A549 (cell line): ENCODE data around the gene RGS14.

ENCODE experiments used
- EHMT2 ChIP-seq: fragments of 200-600 bp; sonication (generic); IDR thresholded peaks from 2 replicates; pipeline ENCODE4 v1.6.1; 2016; ENCODE audit warnings: antibody characterized with exemption, low read depth, mild to moderate bottlenecking, moderate library complexity
- HES2 ChIP-seq: fragments of >200 bp; sonication (Bioruptor Twin); formaldehyde crosslinking; IDR thresholded peaks from 2 replicates; pipeline ENCODE4 v1.6.1; 2016
- MYC ChIP-seq: IDR thresholded peaks from 2 replicates; pipeline ENCODE4 v1.6.1; 2012; ENCODE audit warnings: mild to moderate bottlenecking, inconsistent platforms, low read length, improper control_type of control experiment, borderline replicate concordance
- PBX3 ChIP-seq: IDR thresholded peaks from 2 replicates; pipeline ENCODE4 v1.6.1; 2012
- POLR2A ChIP-seq: IDR thresholded peaks from 2 replicates; pipeline ENCODE4 v1.6.1; 2012; ENCODE audit warnings: mild to moderate bottlenecking, low read length
- RAD21 ChIP-seq, 2 experiments: fragments of >200 bp in 1 of 2; sonication (Bioruptor Twin) in 1 of 2; formaldehyde crosslinking in 1 of 2; IDR thresholded peaks in 1 of 2; conservative IDR thresholded peaks in 1 of 2; 2 replicates in 1 of 2; 3 replicates in 1 of 2; pipeline ENCODE4 v1.6.1; 2012 to 2018; ENCODE audit warnings: inconsistent platforms in 1 of 2
- RCOR1 ChIP-seq: fragments of 150-350 bp; IDR thresholded peaks from 2 replicates; pipeline ENCODE4 v1.6.1; 2014; ENCODE audit warnings: antibody characterized with exemption, low read length, low read depth
- REST ChIP-seq: fragments of 200-600 bp; sonication (generic); IDR thresholded peaks from 2 replicates; pipeline ENCODE4 v1.6.1; 2016; ENCODE audit warnings: antibody characterized with exemption, mild to moderate bottlenecking, moderate library complexity
- SMC3 ChIP-seq: fragments of >200 bp; sonication (Bioruptor Twin); formaldehyde crosslinking; IDR thresholded peaks from 3 replicates; pipeline ENCODE4 v1.6.1; 2018; ENCODE audit warnings: inconsistent platforms
- ZC3H11A ChIP-seq: fragments of 450-650 bp; IDR thresholded peaks from 2 replicates; pipeline ENCODE4 v1.6.1; 2014; ENCODE audit warnings: antibody characterized with exemption, mild to moderate bottlenecking
- TF ChIP-seq, protein P1 (sequence below): fragments of >200 bp; sonication (Bioruptor Twin); formaldehyde crosslinking; IDR thresholded peaks from 3 replicates; pipeline ENCODE4 v1.5.1; 2016
- TF ChIP-seq, protein P2 (sequence below): fragments of 450-650 bp; IDR thresholded peaks from 2 replicates; pipeline ENCODE4 v1.6.1; 2014; ENCODE audit warnings: antibody characterized with exemption

DNA sequence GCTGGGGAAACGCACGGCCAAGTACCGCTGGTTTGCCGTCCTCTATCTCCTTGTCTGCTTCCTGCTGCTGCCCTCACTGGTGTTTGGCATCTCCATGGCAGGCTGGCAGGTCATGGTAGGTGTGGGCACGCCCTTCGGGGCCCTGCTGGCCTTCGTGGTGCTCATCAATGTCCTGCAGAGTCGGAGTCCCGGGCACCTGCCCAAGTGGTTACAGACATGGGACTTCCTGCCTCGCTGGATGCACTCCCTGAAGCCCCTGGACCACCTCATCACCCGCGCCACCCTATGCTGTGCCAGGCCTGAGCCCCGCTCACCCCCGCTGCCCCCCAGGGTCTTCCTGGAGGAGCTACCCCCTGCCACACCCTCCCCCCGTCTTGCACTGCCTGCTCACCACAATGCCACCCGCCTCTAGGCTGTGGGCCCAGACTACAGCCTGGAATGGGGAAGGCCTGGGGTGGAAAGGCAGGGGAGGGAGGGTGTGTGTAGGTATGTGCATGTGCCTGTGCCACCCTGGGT lies 40.2 kb downstream of the RGS14 start:
- TF ChIP-seq RAD21 (conservative IDR thresholded peaks at IDR 0.05 in 1 of 2, IDR thresholded peaks at IDR 0.05 in 1 of 2) (no peak), SMC3 (no peak), ZC3H11A (no peak), HES2 (no peak), POLR2A (no peak), PBX3 (no peak), EHMT2 (no peak), REST (no peak), RCOR1 (no peak), MYC (no peak)
- TF ChIP-seq, protein P1, sequence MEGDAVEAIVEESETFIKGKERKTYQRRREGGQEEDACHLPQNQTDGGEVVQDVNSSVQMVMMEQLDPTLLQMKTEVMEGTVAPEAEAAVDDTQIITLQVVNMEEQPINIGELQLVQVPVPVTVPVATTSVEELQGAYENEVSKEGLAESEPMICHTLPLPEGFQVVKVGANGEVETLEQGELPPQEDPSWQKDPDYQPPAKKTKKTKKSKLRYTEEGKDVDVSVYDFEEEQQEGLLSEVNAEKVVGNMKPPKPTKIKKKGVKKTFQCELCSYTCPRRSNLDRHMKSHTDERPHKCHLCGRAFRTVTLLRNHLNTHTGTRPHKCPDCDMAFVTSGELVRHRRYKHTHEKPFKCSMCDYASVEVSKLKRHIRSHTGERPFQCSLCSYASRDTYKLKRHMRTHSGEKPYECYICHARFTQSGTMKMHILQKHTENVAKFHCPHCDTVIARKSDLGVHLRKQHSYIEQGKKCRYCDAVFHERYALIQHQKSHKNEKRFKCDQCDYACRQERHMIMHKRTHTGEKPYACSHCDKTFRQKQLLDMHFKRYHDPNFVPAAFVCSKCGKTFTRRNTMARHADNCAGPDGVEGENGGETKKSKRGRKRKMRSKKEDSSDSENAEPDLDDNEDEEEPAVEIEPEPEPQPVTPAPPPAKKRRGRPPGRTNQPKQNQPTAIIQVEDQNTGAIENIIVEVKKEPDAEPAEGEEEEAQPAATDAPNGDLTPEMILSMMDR: no peak
- TF ChIP-seq, protein P2, sequence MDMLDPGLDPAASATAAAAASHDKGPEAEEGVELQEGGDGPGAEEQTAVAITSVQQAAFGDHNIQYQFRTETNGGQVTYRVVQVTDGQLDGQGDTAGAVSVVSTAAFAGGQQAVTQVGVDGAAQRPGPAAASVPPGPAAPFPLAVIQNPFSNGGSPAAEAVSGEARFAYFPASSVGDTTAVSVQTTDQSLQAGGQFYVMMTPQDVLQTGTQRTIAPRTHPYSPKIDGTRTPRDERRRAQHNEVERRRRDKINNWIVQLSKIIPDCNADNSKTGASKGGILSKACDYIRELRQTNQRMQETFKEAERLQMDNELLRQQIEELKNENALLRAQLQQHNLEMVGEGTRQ: no peak
